H1 (cell line): ENCODE measurements around the gene UBR1. TPM values are rescaled to one million over a fixed set of nuclear protein-coding genes. Genes with fewer than 3 reads are reported as not detected.

ENCODE experiments used
- CTCF ChIA-PET: fragments of 300-600 bp; sonication (Branson Sonifier 250); formaldehyde crosslinking; loops from one replicate; lab custom pipeline; 2021; ENCODE audit not compliant: partially characterized antibody; lab: Charles Lee
- POLR2A ChIA-PET: fragments of 300-600 bp; sonication (Branson Sonifier 250); formaldehyde crosslinking; loops from one replicate; lab custom pipeline; 2021; ENCODE audit warnings: inconsistent platforms; ENCODE audit not compliant: partially characterized antibody; lab: Charles Lee
- DNase-seq, 2 experiments: peaks; one replicate each; pipeline versions ENCODE4 v3.0.0 to v3.0.0-alpha.2; 2010 to 2022; ENCODE audit warnings: low spot score in 2 of 2, low read depth in 1 of 2, mixed read lengths in 1 of 2
- FAIRE-seq: peaks from 2 replicates; lab custom pipeline; 2011; peaks lifted over from hg19 to GRCh38; lab: Jason Lieb, UNC
- H2AFZ ChIP-seq: 2 replicates; pipeline ENCODE4 v1.8.1; 2012; ENCODE audit warnings: low read length, inconsistent platforms
- H2AK5ac ChIP-seq: 2 replicates; pipeline ENCODE4 v1.6.1; 2013; ENCODE audit warnings: low read depth, low read length
- H2BK120ac ChIP-seq: replicated peaks from 2 replicates; pipeline ENCODE3; 2013; ENCODE audit warnings: low read depth, low read length, inconsistent platforms
- H2BK12ac ChIP-seq: 2 replicates; pipeline ENCODE4 v1.6.1; 2013; ENCODE audit warnings: low read depth, low read length
- H2BK15ac ChIP-seq: 2 replicates; pipeline ENCODE4 v1.6.1; 2013; ENCODE audit warnings: low read length
- H2BK20ac ChIP-seq: 2 replicates; pipeline ENCODE4 v1.6.1; 2013; ENCODE audit warnings: low read length
- H2BK5ac ChIP-seq: 2 replicates; pipeline ENCODE4 v1.6.1; 2013; ENCODE audit warnings: low read depth, low read length
- H3K14ac ChIP-seq: 2 replicates; pipeline ENCODE4 v1.6.1; 2013; ENCODE audit warnings: inconsistent platforms; ENCODE audit not compliant: insufficient read length
- H3K18ac ChIP-seq: 2 replicates; pipeline ENCODE4 v1.6.1; 2013; ENCODE audit warnings: low read length; ENCODE audit errors: extremely low read depth
- H3K23ac ChIP-seq: 2 replicates; pipeline ENCODE4 v1.6.1; 2013; ENCODE audit warnings: inconsistent platforms; ENCODE audit not compliant: insufficient read length
- H3K23me2 ChIP-seq: 2 replicates; pipeline ENCODE4 v1.6.1; 2013; ENCODE audit warnings: low read depth, low read length
- H3K27ac ChIP-seq: 2 replicates; pipeline ENCODE4 v1.6.1; 2011; ENCODE audit warnings: low read depth, low read length, inconsistent platforms
- H3K27me3 ChIP-seq, 4 experiments: replicated peaks in 1 of 4; 1 replicate in 1 of 4; 2 replicates in 3 of 4; pipeline versions ENCODE4 v1.6.1 to v1.8.1; 2011 to 2013; ENCODE audit warnings: low read length in 3 of 4, mild to moderate bottlenecking in 3 of 4, inconsistent platforms in 2 of 4, mixed read lengths in 2 of 4, moderate library complexity in 1 of 4; ENCODE audit not compliant: control insufficient read depth in 3 of 4, insufficient read depth in 3 of 4; ENCODE audit errors: extremely low read depth in 1 of 4
- H3K36me3 ChIP-seq, 4 experiments: 2 replicates each; pipeline versions ENCODE4 v1.6.1 to v1.8.1; 2011 to 2013; ENCODE audit warnings: mild to moderate bottlenecking in 4 of 4, low read length in 3 of 4, moderate library complexity in 2 of 4, control low read depth in 1 of 4, inconsistent platforms in 1 of 4; ENCODE audit not compliant: insufficient read depth in 4 of 4, control insufficient read depth in 2 of 4
- H3K4ac ChIP-seq: replicated peaks from 2 replicates; pipeline ENCODE3; 2013; ENCODE audit warnings: low read length, low read depth, mixed read lengths, inconsistent platforms; ENCODE audit not compliant: insufficient read length
- H3K4me1 ChIP-seq, 4 experiments: replicated peaks in 1 of 4; 1 replicate in 1 of 4; 2 replicates in 3 of 4; pipeline versions ENCODE4 v1.6.1 to v1.8.1; 2011 to 2013; ENCODE audit warnings: low read length in 3 of 4, inconsistent platforms in 2 of 4, mixed read lengths in 1 of 4; ENCODE audit not compliant: insufficient read depth in 4 of 4, control insufficient read depth in 3 of 4
- H3K4me2 ChIP-seq, 2 experiments: 2 replicates each; pipeline versions ENCODE4 v1.6.1 to v1.8.1; 2011 to 2013; ENCODE audit warnings: low read depth in 2 of 2, low read length in 2 of 2, control low read depth in 1 of 2, inconsistent platforms in 1 of 2, mild to moderate bottlenecking in 1 of 2; ENCODE audit not compliant: insufficient read depth in 1 of 2
- H3K4me3 ChIP-seq, 4 experiments: fragments of 200-600, 300-600 bp in 1 of 4; sonication (generic), shearing (Covaris generic), sonication (Bioruptor Twin) in 1 of 4; 2 replicates each; pipeline versions ENCODE4 v1.5.1 to v1.8.1; 2011 to 2016; ENCODE audit warnings: low read length in 4 of 4, low read depth in 3 of 4, control low read depth in 2 of 4, inconsistent platforms in 2 of 4, mild to moderate bottlenecking in 2 of 4, mixed read lengths in 1 of 4, moderate library complexity in 1 of 4; ENCODE audit not compliant: insufficient read depth in 2 of 4; ENCODE audit errors: extremely low read depth in 1 of 4
- H3K56ac ChIP-seq: replicated peaks from 2 replicates; pipeline ENCODE3; 2013; ENCODE audit warnings: low read depth, mild to moderate bottlenecking, mixed read lengths, low read length, inconsistent platforms; ENCODE audit not compliant: insufficient read length
- H3K79me1 ChIP-seq: 2 replicates; pipeline ENCODE4 v1.6.1; 2013; ENCODE audit warnings: low read depth, low read length, control low read depth
- H3K79me2 ChIP-seq, 2 experiments: 2 replicates each; pipeline versions ENCODE4 v1.6.1 to v1.8.1; 2012 to 2013; ENCODE audit warnings: low read length in 2 of 2, mild to moderate bottlenecking in 2 of 2, inconsistent platforms in 1 of 2; ENCODE audit not compliant: insufficient read depth in 2 of 2, control insufficient read depth in 1 of 2
- H3K9ac ChIP-seq, 4 experiments: replicated peaks in 1 of 4; 1 replicate in 1 of 4; 2 replicates in 3 of 4; pipeline versions ENCODE4 v1.6.1 to v1.8.1; 2011 to 2013; ENCODE audit warnings: low read depth in 3 of 4, low read length in 3 of 4, control low read depth in 2 of 4, mild to moderate bottlenecking in 2 of 4, moderate library complexity in 2 of 4, inconsistent platforms in 1 of 4; ENCODE audit errors: extremely low read depth in 1 of 4
- H3K9me3 ChIP-seq, 2 experiments: 2 replicates each; pipeline versions ENCODE4 v1.6.1 to v1.8.1; 2012 to 2013; ENCODE audit warnings: mild to moderate bottlenecking in 2 of 2, moderate library complexity in 2 of 2, control low read depth in 1 of 2, inconsistent platforms in 1 of 2, low read depth in 1 of 2, low read length in 1 of 2, mixed read lengths in 1 of 2; ENCODE audit not compliant: insufficient read depth in 2 of 2
- H4K20me1 ChIP-seq, 2 experiments: replicated peaks in 1 of 2; 2 replicates each; pipeline versions ENCODE3 to v1.8.1; 2011 to 2013; ENCODE audit warnings: inconsistent platforms in 2 of 2, low read length in 2 of 2, mild to moderate bottlenecking in 1 of 2; ENCODE audit not compliant: insufficient read depth in 2 of 2, control insufficient read depth in 1 of 2
- H4K5ac ChIP-seq: 2 replicates; pipeline ENCODE4 v1.6.1; 2013; ENCODE audit warnings: low read length, low read depth, mixed read lengths, inconsistent platforms; ENCODE audit not compliant: insufficient read length
- H4K8ac ChIP-seq: 2 replicates; pipeline ENCODE4 v1.8.0; 2013; ENCODE audit warnings: mild to moderate bottlenecking, moderate library complexity, low read length, inconsistent platforms; ENCODE audit not compliant: insufficient read depth; ENCODE audit errors: extremely low read depth
- H4K91ac ChIP-seq: replicated peaks from 2 replicates; pipeline ENCODE3; 2013; ENCODE audit warnings: low read length, mixed read lengths, inconsistent platforms; ENCODE audit not compliant: insufficient read length
- ATF3 ChIP-seq: IDR thresholded peaks from 2 replicates; pipeline ENCODE4 v1.6.1; 2011; ENCODE audit warnings: low read depth, mild to moderate bottlenecking, low read length; ENCODE audit not compliant: insufficient read depth
- CBX5 ChIP-seq: fragments of 300-800, 300-1000 bp; sonication (generic); IDR thresholded peaks from 2 replicates; pipeline ENCODE4 v1.7.1; 2016; ENCODE audit warnings: antibody characterized with exemption, low read length, low read depth
- CREB1 ChIP-seq: IDR thresholded peaks from 2 replicates; pipeline ENCODE4 v1.6.1; 2012; ENCODE audit warnings: inconsistent platforms
- GABPA ChIP-seq: IDR thresholded peaks from 2 replicates; pipeline ENCODE4 v1.6.1; 2011; ENCODE audit warnings: mild to moderate bottlenecking, low read length, moderate library complexity, borderline replicate concordance; ENCODE audit not compliant: insufficient read depth
- HDAC6 ChIP-seq: IDR thresholded peaks from one replicate; pipeline ENCODE4 v1.7.1; 2012; ENCODE audit warnings: low read depth, mild to moderate bottlenecking, inconsistent platforms, low read length, moderate library complexity
- NRF1 ChIP-seq: IDR thresholded peaks from 2 replicates; pipeline ENCODE4 v1.6.1; 2011; ENCODE audit warnings: mild to moderate bottlenecking, low read depth, low read length, improper control_type of control experiment
- PHF8 ChIP-seq: fragments of 200-600 bp; sonication (generic); conservative IDR thresholded peaks from 2 replicates; pipeline ENCODE4 v1.7.1; 2012; ENCODE audit warnings: low read depth, mild to moderate bottlenecking, inconsistent platforms, low read length, moderate library complexity
- POU5F1 ChIP-seq: IDR thresholded peaks from 2 replicates; pipeline ENCODE4 v1.6.1; 2011; ENCODE audit warnings: low read depth, mild to moderate bottlenecking, low read length, moderate library complexity
- RNF2 ChIP-seq: fragments of 200-900, 300-1000 bp; sonication (generic); IDR thresholded peaks from 2 replicates; pipeline ENCODE4 v1.7.1; 2016; ENCODE audit warnings: borderline replicate concordance, low read depth, mild to moderate bottlenecking, antibody characterized with exemption, low read length; ENCODE audit not compliant: poor library complexity, severe bottlenecking; ENCODE audit errors: missing control alignments
- SIN3A ChIP-seq, 2 experiments: IDR thresholded peaks in 1 of 2; conservative IDR thresholded peaks in 1 of 2; 2 replicates each; pipeline ENCODE4 v1.6.1; 2011 to 2012; ENCODE audit warnings: low read length in 2 of 2, improper control_type of control experiment in 1 of 2, low read depth in 1 of 2, mild to moderate bottlenecking in 1 of 2
- SP1 ChIP-seq: IDR thresholded peaks from 2 replicates; pipeline ENCODE4 v1.6.1; 2011; ENCODE audit warnings: low read depth, low read length
- SP4 ChIP-seq: IDR thresholded peaks from 2 replicates; pipeline ENCODE4 v1.6.1; 2012; ENCODE audit warnings: low read length, inconsistent platforms
- TBP ChIP-seq: IDR thresholded peaks from 2 replicates; pipeline ENCODE4 v1.6.1; 2011; ENCODE audit warnings: low read depth, low read length, improper control_type of control experiment
- YY1 ChIP-seq: IDR thresholded peaks from 2 replicates; pipeline ENCODE4 v1.6.1; 2011; ENCODE audit warnings: low read depth, mild to moderate bottlenecking, low read length
- ZNF274 ChIP-seq: IDR thresholded peaks from 2 replicates; pipeline ENCODE4 v1.7.0; 2012; ENCODE audit warnings: low read length, borderline replicate concordance; ENCODE audit errors: extremely low read depth
- WGBS, 2 experiments: shearing (Covaris generic) in 1 of 2; methylation state at CpG; one replicate each; pipeline versions ENCODE4 v1.1.6 to v1.1.7; 2013 to 2015; ENCODE audit warnings: low lambda C conversion rate in 2 of 2, mixed read lengths in 2 of 2, inconsistent platforms in 1 of 2, low coverage in 1 of 2, missing lambda C conversion rate in 1 of 2; ENCODE audit not compliant: insufficient replicate concordance in 2 of 2, insufficient coverage in 1 of 2, insufficient read length in 1 of 2; ENCODE audit errors: extremely low coverage in 1 of 2, missing lambda C conversion rate in 1 of 2; 5-methylcytosine and 5-hydroxymethylcytosine counted together
- polyA plus RNA-seq, 7 experiments: library from polyadenylated mRNA; depleted of rRNA in 3 of 7; stranded (reverse) in 5 of 7; unstranded in 2 of 7; fragments of >200 nt in 5 of 7; fragments of 200-250 nt in 2 of 7; gene quantifications; 1 replicate in 5 of 7; 2 replicates in 1 of 7; 4 replicates in 1 of 7; pipeline versions ENCODE4 v1.2.1 to v1.2.3, GENCODE V29; 2011 to 2013; ENCODE audit warnings: missing spikeins in 2 of 7, mixed read lengths in 2 of 7
- total RNA-seq: library from RNA; stranded (reverse); fragmentation: NEBNext Ultra II Directional; extraction: Animal tissue kit (Norgen Biotek cat#: 25700); gene quantifications from 2 replicates; pipeline ENCODE4 v1.2.1, GENCODE V29; 2021

UBR1 gene
- total and polyA plus RNA-seq, 2 of the 8 experiments (the other 6 are each of a cell fraction or from before 2014, with no cell fraction given), result 3.7 to 18.7 TPM

GRCh38 chr15:43008150-43008549 lies 97.7 kb downstream of the UBR1 start:
- Histone ChIP-seq H3K79me2 (no peaks in the 10 kb centered on the region), H2BK120ac (no peak overlapping the region), H4K20me1 (no peaks in the 10 kb centered on the region), H2BK15ac (no peak overlapping the region), H3K23ac (no peak overlapping the region), H4K5ac (no peak overlapping the region), H3K79me1 (no peaks in the 10 kb centered on the region), H2BK20ac (no peak overlapping the region), H2BK5ac (no peak overlapping the region), H3K9ac (no peak overlapping the region), H3K4me1 (no peaks in the 10 kb centered on the region), H3K27ac (no peak overlapping the region), H3K14ac (no peak overlapping the region), H2BK12ac (no peak overlapping the region), H4K8ac (no peak overlapping the region; the same call in 1 of the 2 replicates), H3K4ac (no peak overlapping the region), H3K4me3 (no peak overlapping the region), H3K36me3 (peaks cover 0 to 33% (median 16%) of the 10 kb centered on the region in 4 experiments; a peak in 4 of 8 replicates), H2AK5ac (no peak overlapping the region), H3K56ac (no peak overlapping the region), H3K9me3 (peaks cover 3 to 16% of the 10 kb centered on the region in 2 experiments; a peak in 2 of 4 replicates), H3K23me2 (no peaks in the 10 kb centered on the region), H4K91ac (no peak overlapping the region), H3K18ac (no peak overlapping the region), H2AFZ (no peak overlapping the region), H3K4me2 (no peak overlapping the region), H3K27me3 (no peaks in the 10 kb centered on the region)
- DNase-seq, result no peak
- FAIRE-seq, result no peak
- POLR2A ChIA-PET, result no interaction called here
- CTCF ChIA-PET, result no interaction called here
- 94% methylated on average over 14 of the region's 14 CpGs; no CpG with 5 or more reads in 1 of the 2 experiments for WGBS, 2 experiments
- TF ChIP-seq YY1 (no peak), SIN3A (conservative IDR thresholded peaks at IDR 0.05 in 1 of 2, IDR thresholded peaks at IDR 0.05 in 1 of 2; ENCODE audit: low read depth in 1 of 2, low read length in 2 of 2) (no peak), TBP (no peak), ZNF274 (no peak), ATF3 (no peak), SP4 (no peak), SP1 (no peak), CREB1 (no peak), HDAC6 (no peak), RNF2 (no peak), GABPA (no peak), NRF1 (no peak), POU5F1 (no peak), CBX5 (no peak), PHF8 (no peak)
